ENCODE measurements around the gene OPTN. TPM values are rescaled to one million over a fixed set of nuclear protein-coding genes. Genes with fewer than 3 reads are reported as not detected.

The OPTN gene
- total RNA-seq, 2 donors from 2014 or later = 23.4 to 32.7 TPM

GRCh38 chr10:13095094-13095493 is 4.9 kb upstream of the OPTN start:
- H3K4me3 ChIP-seq = no peak overlapping the region
- H3K27me3 ChIP-seq = no peaks in the 10 kb centered on the region
- H3K36me3 ChIP-seq (replicated peaks in 1 of 2; ENCODE audit: insufficient read depth in 1 of 2, low read depth in 2 of 2) = no peaks in the 10 kb centered on the region
- no peak overlapping the region for H3K27ac ChIP-seq
- 59 to 80% methylated on average over 3 of the region's 3 CpGs for WGBS, 2 donors
- intact Hi-C loops (cut with DNase I) = no loop called here
- peaks cover 8% of the 10 kb centered on the region for H3K4me1 ChIP-seq
- no peak for DNase-seq
- no peak for TF ChIP-seq CTCF (IDR thresholded peaks at IDR 0.05)
- TF ChIP-seq POLR2A (IDR thresholded peaks at IDR 0.05) = no peak
- no peak for ATAC-seq
- H3K9me3 ChIP-seq = no peaks in the 10 kb centered on the region

GRCh38 chr10:13095929-13096328 is 4.0 kb upstream of the OPTN start:
- Histone ChIP-seq H3K4me3 (no peak overlapping the region), H3K27ac (no peak overlapping the region), H3K36me3 (replicated peaks in 1 of 2; ENCODE audit: insufficient read depth in 1 of 2, low read depth in 2 of 2) (no peaks in the 10 kb centered on the region), H3K27me3 (no peaks in the 10 kb centered on the region), H3K4me1 (peaks cover 8% of the 10 kb centered on the region), H3K9me3 (no peaks in the 10 kb centered on the region)
- TF ChIP-seq POLR2A (IDR thresholded peaks at IDR 0.05) (no peak), CTCF (IDR thresholded peaks at IDR 0.05) (no peak)
- ATAC-seq (no peak), DNase-seq (no peak)
- 82 to 86% methylated on average over 2 of the region's 2 CpGs for WGBS, 2 donors
- intact Hi-C loops (cut with DNase I) = no loop called here

- Histone ChIP-seq H3K27ac (peak overlapping the region; percentile 34 to 92 (median 88)), H3K27me3 (no peaks in the 10 kb centered on the region), H3K4me1 (peaks cover 19% of the 10 kb centered on the region), H3K36me3 (replicated peaks in 1 of 2; ENCODE audit: insufficient read depth in 1 of 2, low read depth in 2 of 2) (no peaks in the 10 kb centered on the region), H3K9me3 (no peaks in the 10 kb centered on the region), H3K4me3 (peak overlapping the region; percentile 78 to 86)
- WGBS, 2 donors = 3 to 5% methylated on average over 14 of the region's 14 CpGs
- ATAC-seq = peak; percentile 7
- TF ChIP-seq POLR2A (IDR thresholded peaks at IDR 0.05) (no peak), CTCF (IDR thresholded peaks at IDR 0.05) (peak in 1 of 7 experiments; percentile 10)
- DNase-seq = peak in 3 of 4 donors; percentile 21 to 37 (median 28)
- intact Hi-C loops (cut with DNase I) = no loop called here
Observed at GRCh38 chr10:13099144-13099665, 758 bp upstream of the OPTN start.

- H3K9me3 ChIP-seq = no peaks in the 10 kb centered on the region
- TF ChIP-seq POLR2A (IDR thresholded peaks at IDR 0.05) = peak in 1 of 3 donors; percentile 36
- TF ChIP-seq CTCF (IDR thresholded peaks at IDR 0.05) = no peak
- DNase-seq (peak; percentile 42 to 53 (median 48)), ATAC-seq (peak; percentile 52)
- H3K27ac ChIP-seq = peak overlapping the region; percentile 34 to 92 (median 88)
- no peaks in the 10 kb centered on the region for H3K27me3 ChIP-seq
- intact Hi-C loops (cut with DNase I) = no loop called here
- H3K36me3 ChIP-seq (replicated peaks in 1 of 2; ENCODE audit: insufficient read depth in 1 of 2, low read depth in 2 of 2) = no peaks in the 10 kb centered on the region
- H3K4me3 ChIP-seq = peak overlapping the region; percentile 78 to 86
- peaks cover 28% of the 10 kb centered on the region for H3K4me1 ChIP-seq
- 4 to 5% methylated on average over 10 to 33 of the region's 35 CpGs for WGBS, 2 donors
Observed at GRCh38 chr10:13100349-13101294, 659 bp downstream of the OPTN start.
